WTC11 (cell line): ENCODE data around the gene MICAL3. TPM values are rescaled to one million over a fixed set of nuclear protein-coding genes. Genes with fewer than 3 reads are reported as not detected.

Source experiments
- ATAC-seq: fragments of 200-7000 bp; cut with Tn5 transposase; 2 replicates; pipeline ENCODE4 v1.10.0; 2021; ENCODE audit warnings: mild to moderate bottlenecking, moderate library complexity
- CTCF ChIA-PET: fragments of 300-600 bp; sonication (Branson Sonifier 250); formaldehyde crosslinking; loops from one replicate; lab custom pipeline; 2021; ENCODE audit warnings: antibody characterized with exemption; lab: Charles Lee
- POLR2A ChIA-PET: fragments of 350-600 bp; sonication (Branson Sonifier 250); formaldehyde crosslinking; loops from one replicate; lab custom pipeline; 2021; ENCODE audit warnings: antibody characterized with exemption; lab: Charles Lee
- DNase-seq: peaks from one replicate; pipeline ENCODE4 v3.0.0; 2021; ENCODE audit warnings: low spot score
- H3K27ac Mint-ChIP-seq: 2 replicates; pipeline ENCODE4 v1.8.0; 2021; ENCODE audit warnings: mixed read lengths
- H3K27me3 Mint-ChIP-seq: 2 replicates; pipeline ENCODE4 v1.8.0; 2021; ENCODE audit warnings: low read depth, mild to moderate bottlenecking, moderate library complexity, mixed read lengths
- H3K36me3 Mint-ChIP-seq: 2 replicates; pipeline ENCODE4 v1.8.0; 2021; ENCODE audit warnings: mixed read lengths
- H3K4me1 Mint-ChIP-seq: 2 replicates; pipeline ENCODE4 v1.8.0; 2022; ENCODE audit warnings: mixed read lengths
- H3K4me3 Mint-ChIP-seq: 2 replicates; pipeline ENCODE4 v1.8.0; 2021; ENCODE audit warnings: mild to moderate bottlenecking, moderate library complexity, mixed read lengths
- H3K9me3 Mint-ChIP-seq: 2 replicates; pipeline ENCODE4 v1.8.0; 2021; ENCODE audit warnings: mixed read lengths
- ATF3 ChIP-seq: sonication (generic); formaldehyde crosslinking; conservative IDR thresholded peaks from 2 replicates; pipeline ENCODE4 v1.8.1; 2022; ENCODE audit warnings: mild to moderate bottlenecking, missing genetic modification reagents
- CBFB ChIP-seq: sonication (generic); formaldehyde crosslinking; IDR thresholded peaks from 2 replicates; pipeline ENCODE4 v1.8.1; 2022; ENCODE audit warnings: mild to moderate bottlenecking, low read depth, missing genetic modification reagents
- CREB1 ChIP-seq: sonication (generic); formaldehyde crosslinking; IDR thresholded peaks from 2 replicates; pipeline ENCODE4 v1.8.0; 2023; ENCODE audit warnings: mild to moderate bottlenecking, missing genetic modification reagents
- E2F1 ChIP-seq: sonication (generic); formaldehyde crosslinking; IDR thresholded peaks from 2 replicates; pipeline ENCODE4 v1.8.0; 2022; ENCODE audit warnings: mild to moderate bottlenecking, missing genetic modification reagents
- ETV6 ChIP-seq: sonication (generic); formaldehyde crosslinking; IDR thresholded peaks from 2 replicates; pipeline ENCODE4 v1.8.1; 2022; ENCODE audit warnings: mild to moderate bottlenecking, missing genetic modification reagents
- FOXP1 ChIP-seq: sonication (generic); formaldehyde crosslinking; IDR thresholded peaks from 2 replicates; pipeline ENCODE4 v1.8.0; 2022; ENCODE audit warnings: missing genetic modification reagents, mild to moderate bottlenecking, moderate library complexity, borderline replicate concordance
- FOXP4 ChIP-seq: sonication (generic); formaldehyde crosslinking; IDR thresholded peaks from 2 replicates; pipeline ENCODE4 v1.8.0; 2022; ENCODE audit warnings: mild to moderate bottlenecking, missing genetic modification reagents
- JAZF1 ChIP-seq: fragments of 250-450 bp; sonication (Bioruptor Pico); IDR thresholded peaks from 2 replicates; pipeline ENCODE4 v1.9.0; 2021; ENCODE audit warnings: moderate library complexity, mild to moderate bottlenecking, inconsistent platforms
- JUN ChIP-seq: sonication (generic); formaldehyde crosslinking; IDR thresholded peaks from 2 replicates; pipeline ENCODE4 v1.8.0; 2023; ENCODE audit warnings: mild to moderate bottlenecking, missing genetic modification reagents
- KAT7 ChIP-seq: sonication (generic); formaldehyde crosslinking; IDR thresholded peaks from 2 replicates; pipeline ENCODE4 v1.8.1; 2023; ENCODE audit warnings: missing genetic modification reagents, mild to moderate bottlenecking, borderline replicate concordance
- MAX ChIP-seq: sonication (generic); formaldehyde crosslinking; IDR thresholded peaks from 2 replicates; pipeline ENCODE4 v1.8.0; 2022; ENCODE audit warnings: mild to moderate bottlenecking, missing genetic modification reagents
- NFATC4 ChIP-seq: fragments of 250-450 bp; sonication (Bioruptor Pico); IDR thresholded peaks from 2 replicates; pipeline ENCODE4 v1.9.0; 2021; ENCODE audit warnings: mild to moderate bottlenecking
- RELA ChIP-seq: sonication (generic); formaldehyde crosslinking; IDR thresholded peaks from 2 replicates; pipeline ENCODE4 v1.8.1; 2022; ENCODE audit warnings: missing genetic modification reagents, mild to moderate bottlenecking, borderline replicate concordance
- USF1 ChIP-seq: sonication (generic); formaldehyde crosslinking; IDR thresholded peaks from 2 replicates; pipeline ENCODE4 v1.8.0; 2022; ENCODE audit warnings: mild to moderate bottlenecking, missing genetic modification reagents
- USF2 ChIP-seq: sonication (generic); formaldehyde crosslinking; IDR thresholded peaks from 2 replicates; pipeline ENCODE4 v1.8.1; 2023; ENCODE audit warnings: mild to moderate bottlenecking, missing genetic modification reagents, moderate library complexity
- ZMAT4 ChIP-seq: fragments of 250-450 bp; sonication (Bioruptor Pico); IDR thresholded peaks from 2 replicates; pipeline ENCODE4 v1.9.0; 2021; ENCODE audit warnings: mild to moderate bottlenecking
- ZNF317 ChIP-seq: sonication (generic); formaldehyde crosslinking; IDR thresholded peaks from 2 replicates; pipeline ENCODE4 v1.8.1; 2023; ENCODE audit warnings: low read depth, mild to moderate bottlenecking, moderate library complexity, missing genetic modification reagents, borderline replicate concordance
- ZNF416 ChIP-seq: fragments of 250-450 bp; sonication (Bioruptor Pico); IDR thresholded peaks from 2 replicates; pipeline ENCODE4 v1.9.0; 2021; ENCODE audit warnings: mild to moderate bottlenecking, inconsistent platforms
- ZNF425 ChIP-seq: fragments of 250-450 bp; sonication (Bioruptor Pico); conservative IDR thresholded peaks from 2 replicates; pipeline ENCODE4 v1.9.0; 2021; ENCODE audit warnings: mild to moderate bottlenecking
- ZNF512 ChIP-seq: sonication (generic); formaldehyde crosslinking; IDR thresholded peaks from 2 replicates; pipeline ENCODE4 v1.8.1; 2022; ENCODE audit warnings: missing genetic modification reagents, borderline replicate concordance
- ZNF671 ChIP-seq: fragments of 250-450 bp; sonication (Bioruptor Pico); IDR thresholded peaks from 2 replicates; pipeline ENCODE4 v1.8.0; 2021; ENCODE audit warnings: mild to moderate bottlenecking
- total RNA-seq: library from RNA; stranded (reverse); gene quantifications from 3 replicates; pipeline ENCODE4 v1.2.3, GENCODE V29; 2021

Gene MICAL3
- total RNA-seq, 1 experiment from 2014 or later, result 41.2 TPM

- Mint-ChIP-seq H3K4me1 (peaks cover 64% of the 10 kb centered on the region), H3K27me3 (no peaks in the 10 kb centered on the region), H3K9me3 (peaks cover 2% of the 10 kb centered on the region; the same call in 1 of the 2 replicates), H3K4me3 (no peak overlapping the region), H3K27ac (peak overlapping the region; percentile 78), H3K36me3 (peaks cover 4% of the 10 kb centered on the region; the same call in 1 of the 2 replicates)
- ChIA-PET POLR2A (no interaction called here), CTCF (interaction anchor here (0.7 to 2.2 kb wide), 4 partner anchors 22 to 134 kb away, joined by 3 to 7 read pairs (median 3); no protein-coding TSS in a partner anchor)
- peak; percentile 69 for ATAC-seq
- no peak for DNase-seq
- no peak for TF ChIP-seq JAZF1
- TF ChIP-seq MAX (CRISPR knock-in tag), result no peak
- TF ChIP-seq CREB1 (CRISPR knock-in tag), result no peak
- TF ChIP-seq KAT7 (CRISPR knock-in tag), result no peak
- TF ChIP-seq ZMAT4, result no peak
- no peak for TF ChIP-seq ZNF671 (CRISPR knock-in tag)
- no peak for TF ChIP-seq FOXP1
- no peak for TF ChIP-seq ATF3 (CRISPR knock-in tag)
- no peak for TF ChIP-seq ZNF317 (CRISPR knock-in tag)
- no peak for TF ChIP-seq RELA
Measured at GRCh38 chr22:17941471-17942406, 82.6 kb downstream of the MICAL3 start.

- ChIA-PET CTCF (interaction anchor here (1.1 to 1.5 kb wide), 2 partner anchors 17 to 136 kb away, joined by 3 read pairs; no protein-coding TSS in a partner anchor), POLR2A (no interaction called here)
- Mint-ChIP-seq H3K27me3 (no peaks in the 10 kb centered on the region), H3K4me1 (peaks cover 42% of the 10 kb centered on the region), H3K27ac (no peak overlapping the region), H3K9me3 (peaks cover 3% of the 10 kb centered on the region; the same call in 1 of the 2 replicates), H3K36me3 (peaks cover 4% of the 10 kb centered on the region; the same call in 1 of the 2 replicates), H3K4me3 (no peak overlapping the region)
- no peak for TF ChIP-seq FOXP1
- no peak for TF ChIP-seq MAX (CRISPR knock-in tag)
- TF ChIP-seq USF2 (CRISPR knock-in tag), result no peak
- no peak for TF ChIP-seq JUN
- TF ChIP-seq ZNF425 (CRISPR knock-in tag), result no peak
- TF ChIP-seq ATF3 (CRISPR knock-in tag), result no peak
- TF ChIP-seq ZNF512, result no peak
- TF ChIP-seq USF1, result no peak
- TF ChIP-seq FOXP4, result no peak
- no peak for TF ChIP-seq E2F1 (CRISPR knock-in tag)
- TF ChIP-seq ZNF416, result no peak
- TF ChIP-seq ETV6 (CRISPR knock-in tag), result no peak
- TF ChIP-seq CBFB (CRISPR knock-in tag), result no peak
- TF ChIP-seq NFATC4 (CRISPR knock-in tag), result no peak
- no peak for DNase-seq
- ATAC-seq, result no peak
Measured at GRCh38 chr22:17939579-17939978, 84.8 kb downstream of the MICAL3 start.
